Cardiac septum (tissue), 1 donor: ENCODE measurements around the gene PIK3IP1. TPM values are rescaled to one million over a fixed set of nuclear protein-coding genes. Genes with fewer than 3 reads are reported as not detected.
"Not testable (repeated sequence)": the region's sequence is repeated elsewhere in the genome, so short reads cannot be mapped to it uniquely, and the experiment has no call there.

ENCODE experiments used
- DNase-seq: peaks from one replicate; pipeline ENCODE4 v3.0.0-alpha.2; 2020; ENCODE audit warnings: low spot score
- intact Hi-C: fragments of 100-400 bp; cut with DNase I; formaldehyde crosslinking; loops from one replicate; pipeline ENCODE4 v1.14.0; 2022
- total RNA-seq: library from RNA; stranded (reverse); fragmentation: NEBNext Ultra II Directional; extraction: Animal tissue kit (Norgen Biotek cat#: 25700); gene quantifications from one replicate; pipeline ENCODE4 v1.2.1, GENCODE V29; 2021
- donor health status: DM: no; HTN: no; CAD: no.

The PIK3IP1 gene
- total RNA-seq, 1 donor from 2014 or later = 10.5 TPM

GRCh38 chr22:31314220-31314619 lies 21.9 kb upstream of the PIK3IP1 start:
- DNase-seq, intact Hi-C loops: not testable (repeated sequence)

GRCh38 chr22:31313366-31314147 lies 21.3 kb upstream of the PIK3IP1 start:
- intact Hi-C loops = no loop called here
- peak; percentile 85 for DNase-seq

- intact Hi-C loops = no loop called here
- no peak for DNase-seq
Observed at GRCh38 chr22:31308181-31308580, 15.9 kb upstream of the PIK3IP1 start.

GRCh38 chr22:31305194-31305593 lies 12.9 kb upstream of the PIK3IP1 start:
- DNase-seq = no peak
- intact Hi-C loops = no loop called here

- DNase-seq = no peak
- intact Hi-C loops = no loop called here
Observed at GRCh38 chr22:31302537-31302936, 10.2 kb upstream of the PIK3IP1 start.

GRCh38 chr22:31302006-31302405 lies 9.7 kb upstream of the PIK3IP1 start:
- DNase-seq = no peak
- intact Hi-C loops = no loop called here

GRCh38 chr22:31300896-31301295 lies 8.6 kb upstream of the PIK3IP1 start:
- DNase-seq = no peak
- intact Hi-C loops = no loop called here

GRCh38 chr22:31295831-31296657 lies 3.8 kb upstream of the PIK3IP1 start:
- intact Hi-C loops = no loop called here
- DNase-seq = no peak

GRCh38 chr22:31295360-31295759 lies 3.1 kb upstream of the PIK3IP1 start:
- DNase-seq = no peak
- intact Hi-C loops = no loop called here

GRCh38 chr22:31291481-31292235 lies 630 bp downstream of the PIK3IP1 start:
- no peak for DNase-seq
- intact Hi-C loops = loop anchor here (2.0 kb wide), 1 partner anchor 55 kb away; the partner anchor contains the start of gene PATZ1

GRCh38 chr22:31290494-31291471 lies 1.5 kb downstream of the PIK3IP1 start:
- peak; percentile 98 for DNase-seq
- intact Hi-C loops = loop anchor here (2.0 kb wide), 1 partner anchor 56 kb away; the partner anchor contains the start of gene PATZ1

- peak; percentile 72 for DNase-seq
- intact Hi-C loops = loop anchor here (5.0 kb wide), 1 partner anchor 77 kb away; the partner anchor contains the start of gene LIMK2
Observed at GRCh38 chr22:31289344-31289743, 2.9 kb downstream of the PIK3IP1 start.

GRCh38 chr22:31288496-31289240 lies 3.6 kb downstream of the PIK3IP1 start:
- intact Hi-C loops = loop anchor here (5.0 kb wide), 1 partner anchor 76 kb away; the partner anchor contains the start of gene LIMK2
- DNase-seq = peak; percentile 56

GRCh38 chr22:31287818-31288495 lies 4.3 kb downstream of the PIK3IP1 start:
- intact Hi-C loops = loop anchor here (5.0 kb wide), 1 partner anchor 76 kb away; the partner anchor contains the start of gene LIMK2
- peak; percentile 41 for DNase-seq

- DNase-seq = peak; percentile 44
- intact Hi-C loops = loop anchor here (5.0 kb wide), 1 partner anchor 74 kb away; the partner anchor contains the start of gene LIMK2
Observed at GRCh38 chr22:31286360-31287255, 5.7 kb downstream of the PIK3IP1 start.
